A549 (cell line): ENCODE results near the gene PLSCR5. TPM values are rescaled to one million over a fixed set of nuclear protein-coding genes. Genes with fewer than 3 reads are reported as not detected.

Experiments
- ATAC-seq, 2 experiments: fragments of 200-7000 bp in 1 of 2; fragments of >200 bp in 1 of 2; cut with Nextera tagmentation in 1 of 2; cut with Tn5 transposase in 1 of 2; 3 replicates each; pipeline versions ENCODE4 v1.8.0 to v1.9.1; 2018 to 2020; ENCODE audit warnings: mild to moderate bottlenecking in 1 of 2, moderate library complexity in 1 of 2
- CTCF ChIA-PET: fragments of 300-600 bp; sonication (Branson Sonifier 250); formaldehyde crosslinking; extraction: SDS; loops from one replicate; lab custom pipeline; 2021; ENCODE audit warnings: antibody characterized with exemption, inconsistent platforms; lab: Yijun Ruan, JAX
- POLR2A ChIA-PET: fragments of 350-600 bp; formaldehyde crosslinking; extraction: SDS; loops from one replicate; lab custom pipeline; 2021; ENCODE audit warnings: antibody characterized with exemption, inconsistent platforms; lab: Yijun Ruan, JAX
- DNase-seq, 2 experiments: peaks; one replicate each; pipeline versions ENCODE4 v3.0.0 to v3.0.0-alpha.2; 2011 to 2016; ENCODE audit warnings: low read depth in 1 of 2, low spot score in 1 of 2
- FAIRE-seq: peaks from 2 replicates; lab custom pipeline; 2011; peaks lifted over from hg19 to GRCh38; lab: Jason Lieb, UNC
- H3K27ac ChIP-seq, 2 experiments: fragments of >200 bp; sonication (Bioruptor Twin); formaldehyde crosslinking; 3 replicates each; pipeline ENCODE4 v1.5.1; 2016 to 2017
- H3K4me1 ChIP-seq: fragments of >200 bp; sonication (Bioruptor Twin); formaldehyde crosslinking; 3 replicates; pipeline ENCODE4 v1.6.1; 2016
- H3K4me2 ChIP-seq: fragments of >200 bp; sonication (Bioruptor Twin); formaldehyde crosslinking; 3 replicates; pipeline ENCODE4 v1.6.1; 2016
- H3K4me3 ChIP-seq: fragments of >200 bp; sonication (Bioruptor Twin); formaldehyde crosslinking; 3 replicates; pipeline ENCODE4 v1.5.1; 2016
- H3K9me3 ChIP-seq: fragments of >200 bp; sonication (Bioruptor Twin); formaldehyde crosslinking; 3 replicates; pipeline ENCODE4 v1.6.1; 2016
- BCL3 ChIP-seq: fragments of >200 bp; sonication (Bioruptor Twin); formaldehyde crosslinking; IDR thresholded peaks from 3 replicates; pipeline ENCODE4 v1.6.1; 2016
- BHLHE40 ChIP-seq: IDR thresholded peaks from 2 replicates; pipeline ENCODE4 v1.6.1; 2012; ENCODE audit warnings: low read depth, low read length, inconsistent platforms
- CBX2 ChIP-seq: fragments of 200-600 bp; sonication (generic); IDR thresholded peaks from 2 replicates; pipeline ENCODE4 v1.6.1; 2016; ENCODE audit warnings: low read depth, mild to moderate bottlenecking, borderline replicate concordance
- CBX8 ChIP-seq: fragments of 200-600 bp; sonication (generic); IDR thresholded peaks from 2 replicates; pipeline ENCODE4 v1.6.1; 2016
- CEBPB ChIP-seq, 2 experiments: fragments of >200 bp in 1 of 2; sonication (Bioruptor Twin) in 1 of 2; formaldehyde crosslinking in 1 of 2; IDR thresholded peaks; 2 replicates each; pipeline ENCODE4 v1.6.1; 2012 to 2016
- CTCF ChIP-seq: fragments of >200 bp; sonication (Bioruptor Twin); formaldehyde crosslinking; IDR thresholded peaks from 3 replicates; pipeline ENCODE4 v1.5.1; 2016
- EHMT2 ChIP-seq: fragments of 200-600 bp; sonication (generic); IDR thresholded peaks from 2 replicates; pipeline ENCODE4 v1.6.1; 2016; ENCODE audit warnings: antibody characterized with exemption, low read depth, mild to moderate bottlenecking, moderate library complexity
- ESRRA ChIP-seq: fragments of 150-350 bp; IDR thresholded peaks from 2 replicates; pipeline ENCODE4 v1.6.1; 2014; ENCODE audit warnings: mild to moderate bottlenecking, low read length, borderline replicate concordance
- GATA3 ChIP-seq: IDR thresholded peaks from 2 replicates; pipeline ENCODE4 v1.6.1; 2012; ENCODE audit warnings: borderline replicate concordance
- HDAC2 ChIP-seq: fragments of 200-600 bp; sonication (generic); IDR thresholded peaks from 2 replicates; pipeline ENCODE4 v1.6.1; 2016
- HEYL ChIP-seq: fragments of 250-450 bp; sonication (Bioruptor Pico); IDR thresholded peaks from 2 replicates; pipeline ENCODE4 v1.8.0; 2021; ENCODE audit warnings: mild to moderate bottlenecking, moderate library complexity
- HMGXB4 ChIP-seq: fragments of 250-450 bp; sonication (Bioruptor Pico); IDR thresholded peaks from 2 replicates; pipeline ENCODE4 v1.5.0; 2021; ENCODE audit warnings: mild to moderate bottlenecking, moderate library complexity, borderline replicate concordance
- JUNB ChIP-seq: fragments of >200 bp; sonication (Bioruptor Twin); formaldehyde crosslinking; IDR thresholded peaks from 2 replicates; pipeline ENCODE4 v1.6.1; 2016
- KDM1A ChIP-seq: fragments of 200-600 bp; sonication (generic); IDR thresholded peaks from 2 replicates; pipeline ENCODE4 v1.6.1; 2016; ENCODE audit warnings: low read depth, mild to moderate bottlenecking
- MAFK ChIP-seq: fragments of 450-650 bp; IDR thresholded peaks from 2 replicates; pipeline ENCODE4 v1.6.1; 2014; ENCODE audit not compliant: partially characterized antibody
- MAX ChIP-seq: IDR thresholded peaks from 2 replicates; pipeline ENCODE4 v1.6.1; 2012
- NPAS2 ChIP-seq: fragments of 250-450 bp; sonication (Bioruptor Pico); IDR thresholded peaks from 2 replicates; pipeline ENCODE4 v1.8.0; 2022; ENCODE audit warnings: mild to moderate bottlenecking, moderate library complexity, borderline replicate concordance
- PBX3 ChIP-seq: IDR thresholded peaks from 2 replicates; pipeline ENCODE4 v1.6.1; 2012
- POLR2AphosphoS2 ChIP-seq: conservative IDR thresholded peaks from 2 replicates; pipeline ENCODE4 v1.6.1; 2012; ENCODE audit warnings: low read length, improper control_type of control experiment, inconsistent platforms
- RAD21 ChIP-seq, 2 experiments: fragments of >200 bp in 1 of 2; sonication (Bioruptor Twin) in 1 of 2; formaldehyde crosslinking in 1 of 2; IDR thresholded peaks in 1 of 2; conservative IDR thresholded peaks in 1 of 2; 2 replicates in 1 of 2; 3 replicates in 1 of 2; pipeline ENCODE4 v1.6.1; 2012 to 2018; ENCODE audit warnings: inconsistent platforms in 1 of 2
- RARB ChIP-seq: fragments of 250-450 bp; sonication (Bioruptor Pico); IDR thresholded peaks from 2 replicates; pipeline ENCODE4 v1.8.0; 2021; ENCODE audit warnings: mild to moderate bottlenecking, moderate library complexity
- REST ChIP-seq: fragments of 200-600 bp; sonication (generic); IDR thresholded peaks from 2 replicates; pipeline ENCODE4 v1.6.1; 2016; ENCODE audit warnings: antibody characterized with exemption, mild to moderate bottlenecking, moderate library complexity
- RNF2 ChIP-seq: fragments of 200-600 bp; sonication (generic); IDR thresholded peaks from 2 replicates; pipeline ENCODE4 v1.6.1; 2016; ENCODE audit warnings: low read depth, mild to moderate bottlenecking, antibody characterized with exemption, moderate library complexity, borderline replicate concordance
- ZNF302 ChIP-seq: fragments of 250-450 bp; sonication (Bioruptor Pico); IDR thresholded peaks from 2 replicates; pipeline ENCODE4 v1.9.0; 2021; ENCODE audit warnings: inconsistent platforms, mild to moderate bottlenecking, moderate library complexity
- ZSCAN20 ChIP-seq: fragments of 250-450 bp; sonication (Bioruptor Pico); IDR thresholded peaks from 2 replicates; pipeline ENCODE4 v1.8.0; 2022; ENCODE audit warnings: mild to moderate bottlenecking, moderate library complexity
- WGBS: methylation state at CpG from one replicate; pipeline ENCODE4 v1.1.6; 2017; ENCODE audit errors: missing lambda C conversion rate; 5-methylcytosine and 5-hydroxymethylcytosine counted together
- polyA plus RNA-seq, 4 experiments: library from polyadenylated mRNA; depleted of rRNA in 3 of 4; stranded (reverse); fragments of >200 nt; fragmentation: RNase III in 1 of 4; extraction: RNeasy Plus Mini Kit Qiagen cat#74134 plus additional on column Dnase treatment in 1 of 4; gene quantifications; 2 replicates in 3 of 4; 3 replicates in 1 of 4; pipeline ENCODE4 v1.2.3, GENCODE V29; 2011 to 2017

PLSCR5 gene
- polyA plus RNA-seq, 2 of the 4 experiments (the other 2 are of a cell fraction): not detected

GRCh38 chr3:146544929-146545528 is 60.1 kb downstream of the PLSCR5 start:
- 47% methylated on average over 8 of the region's 8 CpGs for WGBS
- Histone ChIP-seq H3K4me3 (peak overlapping the region; percentile 93), H3K4me2 (peak overlapping the region; percentile 86), H3K4me1 (peaks cover 25% of the 10 kb centered on the region; the same call in 2 of the 3 replicates), H3K9me3 (no peaks in the 10 kb centered on the region), H3K27ac (peak overlapping the region; percentile 88 to 93)
- CTCF ChIA-PET: interaction anchor here (0.8 to 1.2 kb wide), 2 partner anchors 10 to 12 kb away, joined by 3 read pairs; no protein-coding TSS in a partner anchor
- DNase-seq: no peak
- POLR2A ChIA-PET: interaction anchor here (0.7 to 2.6 kb wide), 13 partner anchors 8 to 384 kb away, joined by 3 to 15 read pairs (median 4); partner anchors contain the start of genes PLOD2 and PLSCR2
- no peak for FAIRE-seq
- ATAC-seq: no peak
- TF ChIP-seq CBX8: no peak
- no peak for TF ChIP-seq BCL3
- no peak for TF ChIP-seq CBX2
- TF ChIP-seq RARB: no peak
- TF ChIP-seq HEYL (CRISPR knock-in tag): no peak
- no peak for TF ChIP-seq BHLHE40
- TF ChIP-seq MAX: no peak
- TF ChIP-seq MAFK: no peak
- TF ChIP-seq ZNF302 (CRISPR knock-in tag): no peak
- no peak for TF ChIP-seq CEBPB (IDR thresholded peaks at IDR 0.05)
- no peak for TF ChIP-seq RAD21 (conservative IDR thresholded peaks at IDR 0.05 in 1 of 2, IDR thresholded peaks at IDR 0.05 in 1 of 2)
- no peak for TF ChIP-seq CTCF
- no peak for TF ChIP-seq KDM1A
- TF ChIP-seq HMGXB4 (CRISPR knock-in tag): no peak
- TF ChIP-seq NPAS2: no peak
- no peak for TF ChIP-seq EHMT2

GRCh38 chr3:146544002-146544928 is 60.9 kb downstream of the PLSCR5 start, which contains the start of gene PLSCR1:
Gene PLSCR1 (minus strand): TSS chr3:146544607. CDS start chr3:146536552, 8,055 bp downstream.
- CTCF ChIA-PET: interaction anchor here (0.8 to 1.2 kb wide), 2 partner anchors 9 to 12 kb away, joined by 3 read pairs; no protein-coding TSS in a partner anchor
- POLR2A ChIA-PET: interaction anchor here (0.6 to 2.6 kb wide), 16 partner anchors 7 to 384 kb away, joined by 3 to 15 read pairs (median 4); partner anchors contain the start of genes PLOD2 and PLSCR2
- FAIRE-seq: no peak
- TF ChIP-seq POLR2AphosphoS2 (no peak), ZSCAN20 (CRISPR knock-in tag) (no peak), RAD21 (conservative IDR thresholded peaks at IDR 0.05 in 1 of 2, IDR thresholded peaks at IDR 0.05 in 1 of 2) (peak in 1 of 2 experiments; percentile 31; a peak in 1 of 5 replicates), RNF2 (no peak), ZNF302 (CRISPR knock-in tag) (no peak), HDAC2 (peak; percentile 33; the same call in 1 of the 2 replicates), JUNB (no peak), GATA3 (no peak), REST (peak; percentile 67), PBX3 (no peak), ESRRA (no peak)

More at GRCh38 chr3:146544002-146544928, 60.9 kb downstream of the PLSCR5 start, which contains the start of gene PLSCR1:
- DNase-seq (peak; percentile 95 to 96), ATAC-seq (peak; percentile 93 to 97)
- Histone ChIP-seq H3K4me1 (peaks cover 24% of the 10 kb centered on the region; the same call in 2 of the 3 replicates), H3K27ac (peak within 1 kb of the TSS; percentile 88 to 93), H3K9me3 (no peaks in the 10 kb centered on the region), H3K4me2 (peak within 1 kb of the TSS; percentile 86), H3K4me3 (peak within 1 kb of the TSS; percentile 93)
- WGBS: 1% methylated on average over 30 of the region's 51 CpGs
